ENCODE results near the gene MAP1B.
A peak's percentile ranks its signal among the peaks of the same experiment; 100 is the strongest.

Gene MAP1B

GRCh38 chr5:72093217-72093616, 14.1 kb upstream of the MAP1B start:
- no peak overlapping the region for H3K4me3 ChIP-seq (ENCODE audit: low read depth, low read length)
- DNase-seq (ENCODE audit: low read depth) = no peak
- in situ Hi-C loops (cut with HindIII; ENCODE audit: low sequenced_read_pairs) = no loop called here
- TF ChIP-seq CTCF (IDR thresholded peaks at IDR 0.05; ENCODE audit: low read depth, low read length, missing control alignments) = no peak

DNA sequence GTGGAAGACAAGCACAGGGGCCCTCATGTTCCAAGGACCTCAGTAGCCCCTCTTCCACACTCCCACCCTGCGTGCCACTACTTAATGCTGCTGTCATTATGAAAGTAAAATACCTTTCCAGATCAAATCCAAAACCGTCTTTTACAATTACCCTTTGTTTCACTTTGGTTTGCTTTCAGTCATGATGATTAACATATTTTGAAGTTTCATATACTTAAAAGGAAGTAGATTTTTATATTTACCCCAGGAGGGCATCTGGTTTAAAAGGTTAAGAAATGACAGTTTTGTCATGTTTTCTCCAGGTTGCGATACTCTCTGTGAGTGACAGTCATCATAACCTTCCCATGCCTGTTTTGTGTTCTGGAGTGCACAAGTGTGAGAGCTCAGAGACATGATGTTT, 13.5 kb upstream of the MAP1B start:
- TF ChIP-seq CTCF (IDR thresholded peaks at IDR 0.05; ENCODE audit: low read depth, low read length, missing control alignments) = no peak
- in situ Hi-C loops (cut with HindIII; ENCODE audit: low sequenced_read_pairs) = no loop called here
- no peak overlapping the region for H3K4me3 ChIP-seq (ENCODE audit: low read depth, low read length)
- DNase-seq (ENCODE audit: low read depth) = no peak

DNA sequence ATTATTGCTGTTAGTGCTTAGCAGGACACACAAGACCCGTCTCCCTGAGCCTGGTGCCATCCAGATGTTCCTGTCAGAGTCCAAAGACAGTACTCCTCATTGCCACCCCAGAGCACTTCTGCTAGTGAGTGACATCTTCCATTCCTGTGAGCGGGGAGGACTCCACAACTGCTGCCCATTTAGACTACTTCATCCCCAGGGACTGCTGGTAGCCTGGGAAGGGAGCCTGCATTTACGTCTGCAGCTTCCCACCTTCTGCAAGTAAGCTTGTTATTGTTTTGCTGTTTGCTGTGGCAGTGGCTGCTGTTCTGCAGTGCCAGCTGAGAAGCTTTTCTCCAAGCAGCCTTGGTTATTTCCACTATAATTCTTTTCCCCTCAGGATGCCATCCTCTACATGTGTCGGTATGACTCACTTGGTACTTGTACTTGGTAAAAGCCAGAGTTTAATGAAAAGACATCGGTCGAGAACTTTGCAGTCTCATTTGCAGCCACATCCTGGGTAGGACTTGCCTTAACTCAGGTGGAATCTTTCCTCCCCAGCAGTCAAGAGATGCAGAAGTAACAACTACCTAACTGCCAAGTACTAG, 10.6 kb upstream of the MAP1B start:
- no peak overlapping the region for H3K4me3 ChIP-seq (ENCODE audit: low read depth, low read length)
- in situ Hi-C loops (cut with HindIII; ENCODE audit: low sequenced_read_pairs) = loop anchor here (5.0 kb wide), 1 partner anchor 64 kb away; no protein-coding TSS in a partner anchor
- TF ChIP-seq CTCF (IDR thresholded peaks at IDR 0.05; ENCODE audit: low read depth, low read length, missing control alignments) = no peak
- no peak for DNase-seq (ENCODE audit: low read depth)

DNA sequence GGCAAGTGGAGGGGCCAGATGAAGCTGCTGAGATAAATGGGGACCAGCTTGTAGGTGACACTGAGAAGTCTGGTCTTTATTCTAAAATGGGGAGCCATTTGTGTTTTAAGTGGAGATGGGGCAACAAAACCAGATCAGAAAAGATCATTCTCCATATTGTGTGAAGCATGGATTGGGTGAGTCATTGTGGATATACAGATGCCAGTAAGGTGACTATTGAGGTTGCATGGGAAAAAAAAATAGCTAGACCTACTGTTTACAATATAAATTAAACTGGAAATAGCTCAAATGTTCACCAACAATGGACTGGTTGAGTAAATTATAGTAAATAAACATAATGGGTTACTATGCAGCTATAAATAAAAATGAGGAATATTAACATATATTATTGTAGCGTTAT, 5.4 kb upstream of the MAP1B start:
- in situ Hi-C loops (cut with HindIII; ENCODE audit: low sequenced_read_pairs) = no loop called here
- H3K4me3 ChIP-seq (ENCODE audit: low read depth, low read length) = no peak overlapping the region
- no peak for DNase-seq (ENCODE audit: low read depth)
- no peak for TF ChIP-seq CTCF (IDR thresholded peaks at IDR 0.05; ENCODE audit: low read depth, low read length, missing control alignments)

DNA sequence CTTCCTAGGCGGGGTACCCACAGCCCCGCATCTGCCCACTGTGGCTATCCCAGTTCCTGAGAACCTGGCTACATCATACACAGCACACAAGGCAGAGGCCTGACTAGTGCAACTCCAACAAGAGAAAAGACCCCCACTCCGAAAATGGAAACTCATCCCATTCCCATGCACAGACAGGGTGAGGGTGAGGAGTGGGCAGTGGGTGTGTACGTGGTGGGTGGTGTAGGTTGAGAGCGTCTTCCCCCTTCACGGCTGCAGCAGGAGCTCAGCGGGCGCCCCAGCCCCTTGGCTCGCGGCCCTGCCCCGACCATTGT, 501 bp upstream of the MAP1B start:
- no peak for TF ChIP-seq CTCF (IDR thresholded peaks at IDR 0.05; ENCODE audit: low read depth, low read length, missing control alignments)
- peak overlapping the region; percentile 77 for H3K4me3 ChIP-seq (ENCODE audit: low read depth, low read length)
- in situ Hi-C loops (cut with HindIII; ENCODE audit: low sequenced_read_pairs) = no loop called here
- DNase-seq (ENCODE audit: low read depth) = no peak

DNA sequence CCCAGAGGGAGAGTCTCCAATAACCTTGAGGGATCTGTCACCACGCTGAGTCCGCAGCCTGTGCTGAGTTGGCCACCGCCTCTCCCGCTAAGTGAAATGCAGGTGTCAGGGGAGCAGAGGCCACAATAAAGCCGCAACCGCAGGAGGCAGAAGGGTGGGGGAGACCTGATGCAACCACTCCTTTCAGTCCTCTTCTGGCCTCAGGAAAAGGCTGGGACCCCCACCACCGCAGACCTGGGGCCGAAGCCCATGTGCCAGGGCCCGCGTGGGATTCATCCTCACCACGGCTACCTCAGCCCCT, 576 bp downstream of the MAP1B start:
- TF ChIP-seq CTCF (IDR thresholded peaks at IDR 0.05; ENCODE audit: low read depth, low read length, missing control alignments) = no peak
- no peak for DNase-seq (ENCODE audit: low read depth)
- in situ Hi-C loops (cut with HindIII; ENCODE audit: low sequenced_read_pairs) = no loop called here
- peak overlapping the region; percentile 77 for H3K4me3 ChIP-seq (ENCODE audit: low read depth, low read length)

Data from astrocyte of the cerebellum (primary cell).